Anterior cingulate cortex (tissue), 58 donors: ENCODE results near the gene SSC5D.

Source experiments
- DNase-seq, 58 donors: peaks; one replicate each; lab custom pipeline; 2025; lab: John Stamatoyannopoulos, UW

SSC5D gene

GRCh38 chr19:55546822-55547614 is 58.8 kb downstream of the SSC5D start:
- peak in 7 of 58 donors; percentile 2 to 14 (median 8) for DNase-seq

- no peak for DNase-seq
Measured at GRCh38 chr19:55549500-55550320, 61.5 kb downstream of the SSC5D start.

GRCh38 chr19:55550321-55550650 is 62.0 kb downstream of the SSC5D start:
- DNase-seq = no peak

GRCh38 chr19:55552206-55552605 is 64.0 kb downstream of the SSC5D start:
- DNase-seq = no peak

- DNase-seq = no peak
Measured at GRCh38 chr19:55552620-55553019, 64.4 kb downstream of the SSC5D start.

- DNase-seq = no peak
Measured at GRCh38 chr19:55553217-55554182, 65.3 kb downstream of the SSC5D start.

- no peak for DNase-seq
Measured at GRCh38 chr19:55554302-55554701, 66.1 kb downstream of the SSC5D start.

GRCh38 chr19:55554741-55555152 is 66.5 kb downstream of the SSC5D start:
- DNase-seq = no peak

- DNase-seq = no peak
Measured at GRCh38 chr19:55559684-55560083, 71.4 kb downstream of the SSC5D start.

- peak in 1 of 58 donors; percentile 9 for DNase-seq
Measured at GRCh38 chr19:55563261-55563690, 75.0 kb downstream of the SSC5D start.

GRCh38 chr19:55566823-55567222 is 78.6 kb downstream of the SSC5D start:
- DNase-seq = no peak

- no peak for DNase-seq
Measured at GRCh38 chr19:55567708-55568328, 79.6 kb downstream of the SSC5D start.
